NT2/D1 (cell line): ENCODE measurements around the gene GRAMD2B.

ENCODE experiments used
- SUZ12 ChIP-seq: IDR thresholded peaks from 2 replicates; pipeline ENCODE4 v1.6.1; 2011; ENCODE audit not compliant: insufficient read length, insufficient read depth; ENCODE audit errors: extremely low read depth
- YY1 ChIP-seq: IDR thresholded peaks from 2 replicates; pipeline ENCODE4 v1.6.1; 2011; ENCODE audit not compliant: insufficient read length, insufficient read depth

DNA sequence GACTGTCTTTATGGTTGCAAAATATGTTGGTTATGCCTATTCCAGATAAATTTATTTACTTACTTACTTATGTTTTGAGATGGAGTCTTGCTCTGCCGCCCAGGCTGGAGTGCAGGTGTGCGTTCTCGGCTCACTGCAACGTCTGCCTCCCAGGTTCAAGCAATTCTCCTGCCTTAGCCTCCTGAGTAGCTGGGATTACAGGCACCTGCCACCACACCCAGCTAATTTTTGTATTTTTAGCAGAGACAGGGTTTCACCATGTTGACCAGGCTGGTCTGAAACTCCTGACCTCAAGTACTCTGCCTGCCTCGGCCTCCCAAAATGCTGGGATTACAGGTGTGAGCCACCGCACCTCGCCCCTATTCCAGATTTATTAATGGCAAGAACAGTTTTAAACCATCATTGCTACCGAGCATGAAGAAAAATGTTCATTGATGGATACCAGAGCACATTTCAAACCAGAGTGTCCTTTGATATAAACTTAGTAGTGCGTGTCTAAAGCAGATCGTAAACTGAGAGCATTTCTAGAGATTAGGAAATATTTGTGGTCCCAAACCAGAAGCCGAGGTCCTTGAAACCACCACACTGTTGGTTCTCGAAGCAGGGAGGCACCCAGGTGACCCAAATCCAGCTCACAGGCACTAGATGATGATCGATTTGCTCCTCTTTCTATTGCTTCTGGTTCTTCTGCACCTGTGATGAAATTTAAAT lies 85.2 kb downstream of the GRAMD2B start:
- TF ChIP-seq YY1 (no peak), SUZ12 (no peak)
